HepG2 (cell line): Measurements from ENCODE around the gene NTSR2. TPM values are rescaled to one million over a fixed set of nuclear protein-coding genes. Genes with fewer than 3 reads are reported as not detected.

Experiments
- ATAC-seq: fragments of 200-7000 bp; cut with Tn5 transposase; 3 replicates; pipeline ENCODE4 v1.9.1; 2020; ENCODE audit warnings: mild to moderate bottlenecking, moderate library complexity
- BruUV-seq: library from RNA; stranded (reverse); fragments of 400-500 nt; replicated peaks from 2 replicates; lab custom pipeline; 2021; lab: Mats Ljungman, UMichigan
- CTCF ChIA-PET: fragments of 300-600 bp; formaldehyde crosslinking; extraction: SDS; loops from one replicate; lab custom pipeline; 2021; ENCODE audit warnings: low total read pairs, inconsistent platforms, low intra/inter-chr PET ratio; lab: Yijun Ruan, JAX
- POLR2A ChIA-PET: fragments of 350-600 bp; sonication (Branson Sonifier 250); formaldehyde crosslinking; loops from one replicate; lab custom pipeline; 2020; ENCODE audit warnings: antibody characterized with exemption, inconsistent platforms; lab: Yijun Ruan, JAX
- DNase-seq: peaks from one replicate; pipeline ENCODE4 v3.0.0-alpha.2; 2015; ENCODE audit warnings: low spot score
- FAIRE-seq: peaks from 3 replicates; lab custom pipeline; 2011; peaks lifted over from hg19 to GRCh38; lab: Jason Lieb, UNC
- H2AFZ ChIP-seq: one replicate; pipeline ENCODE4 v1.6.1; 2011; ENCODE audit warnings: low read length, inconsistent platforms
- H3K27ac ChIP-seq: fragments of 300-600 bp; 3 replicates; pipeline ENCODE4 v1.8.0; 2011; ENCODE audit warnings: mixed run types, mild to moderate bottlenecking, mixed read lengths, low read length, inconsistent platforms; ENCODE audit not compliant: insufficient read depth; ENCODE audit errors: extremely low read length
- H3K27me3 ChIP-seq, 2 experiments: fragments of 200-600 bp in 1 of 2; 2 replicates in 1 of 2; 3 replicates in 1 of 2; pipeline versions ENCODE4 v1.6.0 to v1.8.0; 2011; ENCODE audit warnings: low read length in 2 of 2, mild to moderate bottlenecking in 2 of 2, moderate library complexity in 2 of 2, inconsistent platforms in 1 of 2; ENCODE audit not compliant: insufficient read depth in 2 of 2, control insufficient read depth in 1 of 2
- H3K36me3 ChIP-seq, 2 experiments: fragments of 200-600 bp in 1 of 2; replicated peaks in 1 of 2; 2 replicates in 1 of 2; 3 replicates in 1 of 2; pipeline versions ENCODE4 v1.5.1 to v1.8.0; 2011; ENCODE audit warnings: low read length in 2 of 2, inconsistent platforms in 1 of 2; ENCODE audit not compliant: insufficient read depth in 2 of 2, control insufficient read depth in 1 of 2
- H3K4me1 ChIP-seq: 2 replicates; pipeline ENCODE4 v1.5.1; 2012; ENCODE audit warnings: low read length, inconsistent platforms; ENCODE audit not compliant: insufficient read depth
- H3K4me2 ChIP-seq: 2 replicates; pipeline ENCODE4 v1.6.0; 2011; ENCODE audit warnings: low read depth, low read length, inconsistent platforms
- H3K4me3 ChIP-seq, 3 experiments: fragments of 200-600 bp in 1 of 3; sonication (generic), shearing (Covaris generic) in 1 of 3; replicated peaks in 1 of 3; 2 replicates each; pipeline ENCODE4 v1.5.1; 2011 to 2016; ENCODE audit warnings: low read length in 3 of 3, inconsistent platforms in 2 of 3, low read depth in 2 of 3, mild to moderate bottlenecking in 2 of 3, control low read depth in 1 of 3, mixed read lengths in 1 of 3; ENCODE audit not compliant: insufficient read depth in 1 of 3
- H3K79me2 ChIP-seq: one replicate; pipeline ENCODE4 v1.6.1; 2011; ENCODE audit warnings: low read length, inconsistent platforms; ENCODE audit not compliant: insufficient read depth
- H3K9ac ChIP-seq: 2 replicates; pipeline ENCODE4 v1.6.0; 2011; ENCODE audit warnings: mild to moderate bottlenecking, low read depth, low read length, inconsistent platforms; ENCODE audit not compliant: insufficient read depth
- H3K9me3 ChIP-seq: 2 replicates; pipeline ENCODE4 v1.5.1; 2012; ENCODE audit warnings: mild to moderate bottlenecking, low read length
- H4K20me1 ChIP-seq: 2 replicates; pipeline ENCODE4 v1.6.0; 2011; ENCODE audit warnings: inconsistent platforms, mild to moderate bottlenecking, low read length, moderate library complexity; ENCODE audit not compliant: insufficient read depth
- AGO2 ChIP-seq: fragments of 200-400 bp; formaldehyde crosslinking; optimal IDR thresholded peaks from 2 replicates; pipeline ENCODE3; 2017; ENCODE audit warnings: mild to moderate bottlenecking, low read depth, low read length, moderate library complexity
- HMGXB3 ChIP-seq: sonication (generic); formaldehyde crosslinking; IDR thresholded peaks from 2 replicates; pipeline ENCODE4 v1.4.0; 2020; ENCODE audit warnings: missing genetic modification reagents, borderline replicate concordance
- HNF1B ChIP-seq: sonication (generic); formaldehyde crosslinking; IDR thresholded peaks from 2 replicates; pipeline ENCODE4 v1.5.1; 2020; ENCODE audit warnings: mild to moderate bottlenecking, moderate library complexity, missing genetic modification reagents
- HNRNPLL ChIP-seq: fragments of 200-400 bp; formaldehyde crosslinking; IDR thresholded peaks from 2 replicates; pipeline ENCODE4 v1.6.1; 2017; ENCODE audit warnings: mild to moderate bottlenecking, low read depth, low read length; ENCODE audit not compliant: poor library complexity, severe bottlenecking
- POLR2A ChIP-seq, 2 experiments: IDR thresholded peaks; 2 replicates each; pipeline ENCODE4 v1.6.1; 2011; ENCODE audit warnings: low read depth in 2 of 2, low read length in 2 of 2, mild to moderate bottlenecking in 1 of 2, moderate library complexity in 1 of 2; ENCODE audit not compliant: insufficient read depth in 1 of 2
- ZBTB38 ChIP-seq: sonication (generic); formaldehyde crosslinking; IDR thresholded peaks from 2 replicates; pipeline ENCODE4 v1.5.1; 2020; ENCODE audit warnings: mild to moderate bottlenecking, missing genetic modification reagents
- ZNF770 ChIP-seq: sonication (generic); formaldehyde crosslinking; IDR thresholded peaks from 2 replicates; pipeline ENCODE4 v1.5.0; 2020; ENCODE audit warnings: mild to moderate bottlenecking, missing genetic modification reagents
- ZNF883 ChIP-seq: sonication (generic); formaldehyde crosslinking; IDR thresholded peaks from 2 replicates; pipeline ENCODE4 v1.5.1; 2020; ENCODE audit warnings: mild to moderate bottlenecking, missing genetic modification reagents; ENCODE audit errors: not compliant biosample characterization
- WGBS: methylation state at CpG from one replicate; pipeline ENCODE4 v1.1.6; 2017; ENCODE audit warnings: low lambda C conversion rate; 5-methylcytosine and 5-hydroxymethylcytosine counted together
- in situ Hi-C: cut with HindIII; loops from 2 replicates; pipeline ENCODE4 v1.10.0; 2017; ENCODE audit warnings: low pct_unique_long_range_greater_than_20kb; ENCODE audit not compliant: extremely low pct_ligation_motif_present
- intact Hi-C: fragments of 100-400 bp; cut with micrococcal nuclease; formaldehyde crosslinking; loops from one replicate; pipeline ENCODE4 v1.10.0; 2022; ENCODE audit not compliant: unreplicated experiment
- polyA plus RNA-seq, 8 experiments: library from polyadenylated mRNA; depleted of rRNA in 3 of 8; stranded (reverse) in 7 of 8; unstranded in 1 of 8; fragments of >200 nt; fragmentation: Illumina TruSeq in 4 of 8; extraction: Trizol in 4 of 8; gene quantifications; 2 replicates each; pipeline versions ENCODE4 v1.2.1 to v1.2.3, GENCODE V29; 2011 to 2016; ENCODE audit warnings: low read depth in 4 of 8, missing spikeins in 1 of 8, mixed read lengths in 1 of 8; ENCODE audit not compliant: insufficient read depth in 1 of 8
- total RNA-seq, 5 experiments: library from RNA; depleted of rRNA; stranded (reverse); fragments of >200 nt; fragmentation: Illumina TruSeq; extraction: Trizol; gene quantifications; 2 replicates each; pipeline ENCODE4 v1.2.3, GENCODE V29; 2016; ENCODE audit warnings: low read depth in 1 of 5

Gene NTSR2
- total and polyA plus RNA-seq, 2 of the 13 experiments (the other 11 are each of a cell fraction or from before 2014, with no cell fraction given), result not detected

GRCh38 chr2:11610624-11611242 is 59.3 kb downstream of the NTSR2 start:
- Histone ChIP-seq H3K9me3 (no peaks in the 10 kb centered on the region), H3K4me3 (no peak overlapping the region), H3K27me3 (no peaks in the 10 kb centered on the region), H3K9ac (no peak overlapping the region), H3K36me3 (peaks cover 59 to 91% of the 10 kb centered on the region in 2 experiments), H3K79me2 (no peaks in the 10 kb centered on the region), H2AFZ (no peak overlapping the region), H3K4me1 (no peaks in the 10 kb centered on the region), H3K4me2 (no peak overlapping the region)
- no peak; the same call in 2 of the 3 replicates for ATAC-seq
- FAIRE-seq, result no peak
- no TSS peak for BruUV-seq
- 98% methylated on average over 35 of the region's 38 CpGs for WGBS
- ChIA-PET CTCF (no interaction called here), POLR2A (no interaction called here)
- DNase-seq, result no peak
- TF ChIP-seq ZNF770 (CRISPR knock-in tag) (no peak), ZBTB38 (CRISPR knock-in tag) (peak; percentile 57), HNF1B (CRISPR knock-in tag) (peak; percentile 17; the same call in 1 of the 2 replicates), HMGXB3 (no peak), HNRNPLL (peak; percentile 26), ZNF883 (CRISPR knock-in tag) (peak; percentile 38), POLR2A (IDR thresholded peaks at IDR 0.05; ENCODE audit: insufficient read depth in 1 of 2, low read depth in 2 of 2, low read length in 2 of 2) (0 out of 4 replicates have a peak, but pooled peaks of 1 of the 2 experiments have one; percentile 24), AGO2 (peak; percentile 93)
- TF ChIP-seq, all 625 proteins: peak for 6
- in situ Hi-C loops (no loop called here), intact Hi-C loops (no loop called here)
- Histone ChIP-seq H3K27ac (no peak overlapping the region), H4K20me1 (peaks cover 5% of the 10 kb centered on the region; the same call in 1 of the 2 replicates)
